Heart right ventricle (tissue), 16 donors: ENCODE data around the gene NOS1AP. TPM values are rescaled to one million over a fixed set of nuclear protein-coding genes. Genes with fewer than 3 reads are reported as not detected.

Source experiments
- ATAC-seq, 8 donors: fragments of 200-7000 bp; cut with Tn5 transposase; one replicate each; pipeline ENCODE4 v1.9.1; 2020; ENCODE audit warnings: mild to moderate bottlenecking in 8 of 8, moderate library complexity in 8 of 8, moderate number of reproducible peaks in 1 of 8
- DNase-seq, 2 donors: peaks; one replicate each; pipeline ENCODE4 v3.0.0-alpha.2; 2020
- H3K27ac ChIP-seq, 10 donors: fragments of 200-600 bp; sonication (generic) in 2 of 10; one replicate each; pipeline versions ENCODE4 v1.5.0 to v1.8.0; 2020 to 2022; ENCODE audit warnings: mild to moderate bottlenecking in 3 of 10
- H3K27me3 ChIP-seq, 7 donors: fragments of 200-600 bp; one replicate each; pipeline ENCODE4 v1.8.0; 2021 to 2022; ENCODE audit warnings: mild to moderate bottlenecking in 2 of 7
- H3K36me3 ChIP-seq, 9 donors: fragments of 200-600 bp; sonication (generic) in 1 of 9; one replicate each; pipeline versions ENCODE4 v1.5.0 to v1.8.0; 2020 to 2022; ENCODE audit warnings: mild to moderate bottlenecking in 2 of 9
- H3K4me1 ChIP-seq, 9 donors: fragments of 200-600 bp; sonication (generic) in 1 of 9; one replicate each; pipeline versions ENCODE4 v1.5.0 to v1.8.0; 2020 to 2022; ENCODE audit warnings: mild to moderate bottlenecking in 4 of 9
- H3K4me3 ChIP-seq, 10 donors: fragments of 200-600 bp; sonication (generic) in 2 of 10; one replicate each; pipeline versions ENCODE4 v1.5.0 to v1.8.0; 2020 to 2022; ENCODE audit warnings: mild to moderate bottlenecking in 7 of 10, moderate library complexity in 2 of 10
- H3K9me3 ChIP-seq, 11 donors: fragments of 200-600 bp in 10 of 11; sonication (generic) in 2 of 11; one replicate each; pipeline versions ENCODE4 v1.5.0 to v1.8.0; 2013 to 2022; ENCODE audit warnings: mild to moderate bottlenecking in 2 of 11, control low read depth in 1 of 11, moderate library complexity in 1 of 11
- WGBS, 2 donors: extraction: QIAGEN DNeasy Blood & Tissue Kit; methylation state at CpG; one replicate each; pipeline ENCODE4 v1.1.7; 2013; ENCODE audit warnings: inconsistent platforms in 1 of 2; 5-methylcytosine and 5-hydroxymethylcytosine counted together
- intact Hi-C, 10 donors: fragments of 100-400 bp; cut with DNase I; formaldehyde crosslinking; loops; one replicate each; pipeline versions ENCODE4 v1.11.1 to v1.14.2; 2022
- polyA plus RNA-seq, 2 donors: library from polyadenylated mRNA; stranded (reverse); fragments of 200-250 nt; gene quantifications; one replicate each; pipeline ENCODE4 v1.2.3, GENCODE V29; 2013
- total RNA-seq, 10 donors: library from RNA; stranded (reverse); fragmentation: NEBNext Ultra II Directional in 3 of 10; extraction: Animal tissue kit (Norgen Biotek cat#: 25700) in 3 of 10; gene quantifications; one replicate each; pipeline versions ENCODE4 v1.2.1 to v1.2.4, GENCODE V29; 2021 to 2023
- TF ChIP-seq, protein P1 (sequence below), 9 donors: fragments of 200-600 bp; sonication (generic) in 2 of 9; IDR thresholded peaks; one replicate each; pipeline versions ENCODE4 v1.5.0 to v1.8.0; 2021 to 2022; ENCODE audit warnings: antibody characterized with exemption in 9 of 9, mild to moderate bottlenecking in 5 of 9, moderate library complexity in 1 of 9
- donor health status: Arrhythmogenic right ventricular cardiomyopathy.
- donor health status: ischemic (EF 13 %, LVEDD 7.1; RV severe dilation, severe dysfunction).
- donor health status: healthy with polysubstance abuse.
- donor health status: DM: no; HTN: yes; CAD: no.
- donor health status: DM: no; HTN: no; CAD: no.
- donor health status: ischemic (EF 25% LVEDD 6.9; RV normal size, moderate dysfunction).
- donor health status: ischemic (EF 25% LVEDD 5.7; RV mildly dilated, moderate dysfunction).
- donor health status: healthy.
- donor health status: DM: yes; HTN: yes; CAD: no.
- donor health status: Ischemic cardiomyopathy.
- donor health status: ischemic (EF 35%, LVEDD 5.7; RV mildly dilated, moderate dysfunction).
- donor health status: nonischemic (EF 11% LVEDD 7.7; RV severe dilation, severe dysfunction).
- donor health status: DM: yes; HTN: yes; CAD: no.
- donor health status: PGD.
- donor health status: ischemic (EF 29% LVEDD 5.4; RV normal size, mild dysfunction).
- donor health status: nonischemic (EF 23%, LVEDD 6.1; RV moderate dilation, normal function).

Gene NOS1AP
- total and polyA plus RNA-seq, 12 donors = 0.19 to 7.1 (median 4.6) TPM

DNA sequence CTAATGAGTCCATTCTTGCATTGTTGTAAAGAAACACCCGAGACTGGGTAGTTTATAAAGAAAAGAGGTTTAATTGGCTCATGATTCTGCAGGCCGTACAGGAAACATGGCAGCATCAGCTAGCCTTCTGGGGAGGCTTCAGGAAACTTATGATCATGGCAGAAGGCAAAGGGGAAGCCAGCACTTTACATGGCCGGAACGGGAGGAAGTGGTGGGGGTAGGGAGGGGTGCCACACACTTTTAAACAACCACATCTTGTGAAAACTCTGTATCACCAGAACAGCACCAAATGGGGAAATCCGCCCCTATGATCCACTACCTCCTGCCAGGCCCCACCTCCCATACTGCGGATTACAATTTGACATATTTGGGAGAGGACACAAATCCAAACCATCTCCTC lies 43.9 kb downstream of the NOS1AP start:
- Histone ChIP-seq H3K4me1 (peaks cover 0 to 9% (median 0%) of the 10 kb centered on the region in 9 donors), H3K36me3 (no peaks in the 10 kb centered on the region), H3K9me3 (peaks cover 0 to 4% (median 0%) of the 10 kb centered on the region in 11 donors), H3K27ac (no peak overlapping the region), H3K4me3 (no peak overlapping the region), H3K27me3 (no peaks in the 10 kb centered on the region)
- intact Hi-C loops = no loop called here
- ATAC-seq = no peak
- TF ChIP-seq, protein P1, sequence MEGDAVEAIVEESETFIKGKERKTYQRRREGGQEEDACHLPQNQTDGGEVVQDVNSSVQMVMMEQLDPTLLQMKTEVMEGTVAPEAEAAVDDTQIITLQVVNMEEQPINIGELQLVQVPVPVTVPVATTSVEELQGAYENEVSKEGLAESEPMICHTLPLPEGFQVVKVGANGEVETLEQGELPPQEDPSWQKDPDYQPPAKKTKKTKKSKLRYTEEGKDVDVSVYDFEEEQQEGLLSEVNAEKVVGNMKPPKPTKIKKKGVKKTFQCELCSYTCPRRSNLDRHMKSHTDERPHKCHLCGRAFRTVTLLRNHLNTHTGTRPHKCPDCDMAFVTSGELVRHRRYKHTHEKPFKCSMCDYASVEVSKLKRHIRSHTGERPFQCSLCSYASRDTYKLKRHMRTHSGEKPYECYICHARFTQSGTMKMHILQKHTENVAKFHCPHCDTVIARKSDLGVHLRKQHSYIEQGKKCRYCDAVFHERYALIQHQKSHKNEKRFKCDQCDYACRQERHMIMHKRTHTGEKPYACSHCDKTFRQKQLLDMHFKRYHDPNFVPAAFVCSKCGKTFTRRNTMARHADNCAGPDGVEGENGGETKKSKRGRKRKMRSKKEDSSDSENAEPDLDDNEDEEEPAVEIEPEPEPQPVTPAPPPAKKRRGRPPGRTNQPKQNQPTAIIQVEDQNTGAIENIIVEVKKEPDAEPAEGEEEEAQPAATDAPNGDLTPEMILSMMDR (IDR thresholded peaks at IDR 0.05) = no peak
- 65 to 69% methylated on average over 6 of the region's 6 CpGs for WGBS, 2 donors
- no peak for DNase-seq

- Histone ChIP-seq H3K36me3 (no peaks in the 10 kb centered on the region), H3K9me3 (no peaks in the 10 kb centered on the region), H3K27me3 (no peaks in the 10 kb centered on the region), H3K4me3 (no peak overlapping the region), H3K4me1 (peaks cover 0 to 9% (median 0%) of the 10 kb centered on the region in 9 donors), H3K27ac (no peak overlapping the region)
- TF ChIP-seq, protein P1 (IDR thresholded peaks at IDR 0.05) = no peak
- ATAC-seq (no peak), DNase-seq (no peak)
- intact Hi-C loops = no loop called here
- 74 to 76% methylated on average over 3 of the region's 3 CpGs for WGBS, 2 donors
Observed at GRCh38 chr1:162117039-162117774, 47.7 kb downstream of the NOS1AP start.

DNA sequence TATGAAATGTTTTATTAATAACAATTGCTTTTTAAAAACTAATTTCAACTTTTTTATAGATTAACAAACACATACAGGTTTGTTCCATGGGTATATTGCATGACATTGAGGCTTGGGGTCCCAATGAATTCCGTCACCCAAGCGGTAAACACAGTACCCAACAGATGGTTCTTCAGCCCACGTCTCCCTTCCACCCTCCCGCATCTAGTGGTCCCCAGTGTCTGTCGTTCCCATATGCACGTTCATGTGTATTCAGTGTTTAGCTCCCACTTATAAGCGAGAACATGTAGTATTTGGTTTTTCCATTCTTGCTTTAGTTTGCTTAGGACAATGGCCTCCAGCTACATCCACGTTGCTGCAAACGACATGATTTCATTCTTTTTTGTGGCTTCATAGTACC lies 48.6 kb downstream of the NOS1AP start:
- intact Hi-C loops = no loop called here
- no peaks in the 10 kb centered on the region for H3K27me3 ChIP-seq
- H3K4me3 ChIP-seq = no peak overlapping the region
- 90 to 95% methylated on average over 9 of the region's 9 CpGs for WGBS, 2 donors
- no peak for ATAC-seq
- TF ChIP-seq, protein P1 (IDR thresholded peaks at IDR 0.05) = no peak
- no peaks in the 10 kb centered on the region for H3K9me3 ChIP-seq
- peaks cover 0 to 9% (median 0%) of the 10 kb centered on the region in 9 donors for H3K4me1 ChIP-seq
- H3K27ac ChIP-seq = no peak overlapping the region
- no peaks in the 10 kb centered on the region for H3K36me3 ChIP-seq
- no peak for DNase-seq

DNA sequence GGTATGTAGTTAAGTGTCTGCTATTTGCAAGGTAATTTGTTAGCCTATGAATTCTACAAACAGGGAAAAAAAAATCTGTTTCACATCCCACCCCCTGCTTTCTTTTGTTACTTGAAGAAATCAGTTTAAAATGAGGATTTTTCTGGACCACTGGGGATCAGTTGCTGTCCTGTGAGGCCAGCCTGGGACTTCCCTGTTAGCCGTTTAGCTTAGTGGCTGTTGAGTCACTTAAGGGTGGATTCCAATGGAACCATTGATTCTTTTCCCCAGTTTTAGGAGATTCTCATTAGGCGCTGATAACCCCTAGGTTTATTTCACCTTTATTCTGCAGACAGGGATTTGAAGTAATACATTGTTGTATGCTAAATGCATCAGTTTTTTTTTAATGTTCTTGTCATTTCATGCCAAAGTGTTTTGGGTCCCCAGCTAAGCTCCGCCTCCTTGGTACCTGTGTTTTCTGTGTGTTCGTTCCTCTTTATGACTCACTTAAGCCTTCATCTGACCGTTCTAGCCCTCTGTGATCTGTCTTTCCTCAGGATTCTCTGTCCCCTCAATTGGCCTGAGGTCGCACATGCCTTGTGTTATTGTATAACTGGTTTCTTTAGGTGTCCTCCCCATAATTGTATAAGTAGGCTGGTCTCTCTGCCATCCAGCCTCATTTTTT lies 59.3 kb downstream of the NOS1AP start:
- 80 to 87% methylated on average over 6 of the region's 6 CpGs for WGBS, 2 donors
- no peak for DNase-seq
- peaks cover 0 to 7% (median 0%) of the 10 kb centered on the region in 7 donors for H3K27me3 ChIP-seq
- intact Hi-C loops = no loop called here
- H3K9me3 ChIP-seq = peaks cover 0 to 13% (median 0%) of the 10 kb centered on the region in 11 donors
- H3K36me3 ChIP-seq = no peaks in the 10 kb centered on the region
- peaks cover 0 to 33% (median 21%) of the 10 kb centered on the region in 9 donors for H3K4me1 ChIP-seq
- TF ChIP-seq, protein P1 (IDR thresholded peaks at IDR 0.05) = no peak
- no peak overlapping the region for H3K4me3 ChIP-seq
- no peak for ATAC-seq
- no peak overlapping the region for H3K27ac ChIP-seq
